HT1080 (cell line): ENCODE data around the gene FANCD2. TPM values are rescaled to one million over a fixed set of nuclear protein-coding genes. Genes with fewer than 3 reads are reported as not detected.
A peak's percentile ranks its signal among the peaks of the same experiment; 100 is the strongest.
"Not testable (repeated sequence)": the region's sequence is repeated elsewhere in the genome, so short reads cannot be mapped to it uniquely, and the experiment has no call there.

Source experiments
- DNase-seq: peaks from one replicate; pipeline ENCODE4 v3.0.0-alpha.2; 2015; ENCODE audit warnings: low read depth
- small RNA-seq: library from RNA; depleted of rRNA; stranded (forward); fragments of <200 nt; gene quantifications from one replicate; pipeline ENCODE3, GENCODE V24; 2014
- total RNA-seq: library from RNA; depleted of rRNA; stranded (reverse); fragments of >200 nt; shearing (Covaris generic); gene quantifications from 2 replicates; pipeline ENCODE4 v1.2.3, GENCODE V29; 2014; rRNA removed

The FANCD2 gene
- total RNA-seq, 1 experiment from 2014 or later: 31.1 TPM

DNA sequence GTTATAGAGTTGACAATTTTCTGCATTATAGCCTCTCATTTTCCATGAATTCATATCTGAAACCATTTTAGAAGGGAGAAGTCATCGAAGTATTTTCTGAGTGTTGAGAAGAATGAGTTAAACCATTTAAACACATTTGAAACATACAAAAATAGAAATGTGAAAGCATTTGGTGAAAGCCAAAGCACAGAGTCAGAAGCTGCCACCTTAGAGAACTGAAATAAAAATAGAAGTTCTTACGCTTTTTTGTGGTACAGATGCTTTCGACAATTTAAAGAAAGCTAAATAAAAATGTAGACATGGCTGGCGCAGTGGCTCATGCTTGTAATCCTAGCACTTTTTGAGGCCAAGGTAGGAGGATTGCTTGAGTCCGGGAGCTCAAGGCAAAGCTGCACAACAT is 72.8 kb downstream of the FANCD2 start:
- no peak for DNase-seq

DNA sequence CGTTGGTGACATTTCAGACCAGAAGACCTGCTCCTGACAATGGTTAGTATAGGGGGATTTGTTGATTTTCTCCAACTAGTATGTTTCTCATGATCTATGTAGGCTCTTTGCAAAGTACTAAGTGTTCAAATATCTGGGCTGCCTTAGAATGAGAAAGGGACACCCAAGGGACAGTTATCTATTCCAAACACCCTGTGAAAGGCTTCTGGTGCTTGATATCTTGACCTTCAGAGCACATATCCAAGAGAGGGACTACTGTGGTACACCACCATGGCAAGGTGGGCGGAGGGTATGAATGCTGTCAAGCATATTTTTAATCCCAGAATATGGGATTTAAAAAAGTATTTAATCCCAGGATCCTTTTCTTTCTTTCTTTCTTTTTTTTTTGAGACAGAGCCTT is 80.7 kb downstream of the FANCD2 start:
- DNase-seq: no peak

DNA sequence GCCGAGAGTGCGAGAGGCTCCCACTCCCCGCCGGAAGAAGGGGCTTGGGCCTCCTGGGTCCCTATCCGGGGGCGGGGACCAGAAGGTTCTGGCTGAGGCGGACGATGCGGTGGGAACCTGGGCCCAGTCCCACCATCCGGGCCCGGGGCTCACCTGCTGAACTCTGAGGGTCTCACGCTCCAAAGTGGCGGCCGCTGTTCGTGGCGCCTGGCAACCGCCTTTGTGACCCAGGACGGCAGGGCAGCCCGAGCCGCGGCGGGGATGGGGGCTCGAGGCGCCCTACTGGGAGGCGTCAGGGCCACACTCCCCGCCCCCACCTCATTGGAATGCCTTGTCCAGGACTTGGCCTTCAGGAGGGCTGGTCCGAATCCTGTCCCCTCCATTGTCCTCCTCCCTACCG is 81.9 kb downstream of the FANCD2 start, which contains the start of gene FANCD2OS:
TSS of gene FANCD2OS (minus strand) at position 165 of the 400 bp plus-strand sequence. CDS start 3,481 bp downstream, outside the sequence.
- no peak for DNase-seq

DNA sequence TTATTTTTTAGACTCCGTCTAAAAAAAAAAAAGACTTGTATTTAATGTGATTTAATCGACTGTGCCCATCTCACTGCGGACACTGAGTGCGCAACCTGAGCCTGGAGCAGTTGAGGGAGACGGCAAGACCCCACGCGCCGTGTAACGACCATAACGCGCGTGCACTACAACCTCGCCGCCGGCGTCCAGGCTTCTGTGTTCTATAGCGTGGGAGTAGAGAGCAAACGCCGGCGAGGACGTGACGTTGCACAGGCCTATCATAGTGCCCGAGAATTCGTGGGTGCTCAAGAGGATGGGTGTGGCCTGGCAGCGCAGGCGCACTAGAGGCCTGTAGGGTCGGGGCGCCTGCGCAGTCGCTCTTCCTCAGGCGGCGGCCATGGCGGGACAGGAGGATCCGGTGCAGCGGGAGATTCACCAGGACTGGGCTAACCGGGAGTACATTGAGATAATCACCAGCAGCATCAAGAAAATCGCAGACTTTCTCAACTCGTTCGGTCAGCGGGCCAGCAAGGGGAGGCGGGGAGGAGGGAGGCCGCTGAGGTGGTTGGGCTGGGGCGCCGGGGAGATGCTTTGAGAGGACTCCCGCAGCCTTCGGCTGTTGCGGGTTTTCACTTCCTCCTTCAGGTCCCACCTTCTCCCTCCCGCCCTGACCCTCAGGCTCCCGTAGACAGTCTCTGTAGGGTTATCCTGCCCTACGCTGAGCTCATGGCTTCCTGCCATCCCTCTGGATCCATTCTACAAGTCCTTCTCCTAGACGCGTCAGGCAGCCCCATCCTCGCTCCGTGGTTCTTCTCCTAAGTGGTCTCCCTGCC is 89.3 kb downstream of the FANCD2 start, which contains the start of gene BRK1:
TSS of gene BRK1 (plus strand) at position 350 of the 812 bp plus-strand sequence. CDS start at position 377, 27 bp downstream.
- DNase-seq: peak; percentile 92

DNA sequence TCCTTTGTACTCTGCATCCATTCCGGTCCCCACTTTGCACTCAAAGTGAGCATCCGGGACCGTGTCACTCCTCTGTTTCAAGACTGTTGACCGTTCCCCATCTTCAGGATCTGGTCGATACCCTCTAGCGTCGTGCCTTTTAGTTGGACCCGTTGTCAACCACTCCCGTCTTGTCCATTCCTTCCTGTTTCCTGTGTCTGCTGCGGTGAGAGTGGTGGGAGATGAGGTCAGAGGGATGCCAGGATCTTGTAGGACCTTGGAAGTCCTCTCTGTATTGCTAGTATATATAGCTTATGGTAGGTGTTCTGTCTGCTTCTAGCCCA is 89.9 kb downstream of the FANCD2 start:
- DNase-seq: peak; percentile 55

DNA sequence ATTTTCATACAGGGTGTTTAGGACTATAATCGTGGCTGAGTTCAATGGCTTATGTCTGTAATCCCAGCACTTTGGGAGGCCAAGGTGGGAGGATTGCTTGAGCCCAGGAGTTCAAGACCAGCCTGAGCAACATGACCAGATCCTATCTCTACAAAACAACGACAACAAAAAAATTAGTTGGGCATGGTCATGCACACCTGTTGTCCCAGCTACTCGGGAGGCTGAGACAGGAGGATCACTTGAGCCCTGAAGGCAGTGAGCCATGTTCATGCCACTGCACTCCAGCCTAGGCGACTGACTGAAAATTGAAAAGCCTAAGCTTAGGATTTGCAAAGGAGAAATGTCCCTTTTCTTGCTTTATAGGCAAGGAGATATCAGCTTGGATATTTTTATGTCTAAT is 90.7 kb downstream of the FANCD2 start:
- no peak for DNase-seq

DNA sequence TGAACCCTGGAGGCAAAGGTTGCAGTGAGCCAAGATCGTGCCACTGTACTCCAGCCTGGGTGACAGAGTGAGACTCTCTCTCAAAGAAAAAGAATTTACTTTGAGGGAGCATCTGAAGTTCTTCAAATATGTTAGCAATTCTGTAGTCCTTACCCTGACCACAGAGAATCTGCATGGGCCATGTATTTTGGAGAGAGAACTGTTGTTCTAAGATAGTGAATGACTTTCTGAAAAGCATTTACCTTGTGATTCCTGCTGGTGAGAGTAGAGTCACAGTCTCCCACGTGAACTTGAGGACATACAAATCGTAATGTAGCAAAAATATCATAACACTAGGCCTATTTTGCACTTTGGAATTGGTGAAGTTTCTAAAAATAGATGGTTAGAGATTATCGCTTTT is 93.1 kb downstream of the FANCD2 start:
- DNase-seq: no peak

DNA sequence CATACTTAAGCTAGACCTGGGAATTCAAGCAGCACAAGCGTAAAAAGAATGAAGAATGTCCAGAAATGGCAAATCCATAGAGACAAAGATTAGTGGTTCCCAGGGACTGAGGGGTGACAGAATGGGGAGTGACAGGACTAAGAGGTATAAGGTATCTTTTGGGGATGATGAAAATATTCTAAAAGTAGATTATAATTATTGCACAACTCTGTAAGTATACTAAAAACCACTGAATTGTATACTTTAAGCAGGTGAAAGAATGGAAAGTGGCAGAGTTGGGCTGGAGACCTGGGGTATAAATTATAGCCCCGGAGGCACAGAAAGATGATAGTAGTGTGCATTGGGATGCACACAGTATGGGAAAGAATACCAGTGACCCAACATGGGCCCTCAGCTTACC is 94.8 kb downstream of the FANCD2 start:
- no peak for DNase-seq

DNA sequence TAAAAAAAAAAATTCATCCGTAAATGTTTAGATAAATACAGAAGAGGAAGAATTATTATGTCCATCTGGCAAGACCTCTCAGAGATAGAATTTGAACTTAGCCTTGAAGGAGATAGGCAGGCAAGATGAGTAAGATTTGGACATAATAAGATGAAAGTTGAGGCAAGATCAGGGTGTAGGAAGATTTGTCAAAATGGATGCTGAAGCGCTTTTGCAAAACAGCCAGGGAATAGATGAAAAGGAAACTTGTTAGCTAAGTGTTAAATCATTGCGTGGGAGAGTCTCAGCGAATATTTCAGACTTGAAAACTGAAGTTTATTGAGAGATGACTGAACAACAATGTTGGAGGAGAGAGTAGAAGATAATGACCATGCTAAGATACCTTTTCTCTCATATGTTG is 96.5 kb downstream of the FANCD2 start:
- DNase-seq: no peak

DNA sequence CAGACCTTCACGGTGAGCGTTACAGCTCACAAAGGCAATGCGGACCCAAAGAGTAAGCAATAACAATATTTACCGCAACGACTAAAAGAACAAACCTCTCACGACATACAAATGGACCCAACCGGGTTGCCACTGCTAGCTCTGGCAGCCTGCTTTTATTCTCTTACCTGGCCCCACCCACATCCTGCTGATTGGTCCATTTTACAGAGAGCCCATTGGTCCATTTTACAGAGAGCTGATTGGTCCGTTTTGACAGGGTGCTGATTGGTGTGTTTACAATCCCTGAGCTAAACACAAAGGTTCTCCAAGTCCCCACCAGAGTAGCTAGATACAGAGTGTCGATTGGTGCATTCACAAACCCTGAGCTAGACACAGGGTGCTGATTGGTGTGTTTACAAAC is 109.6 kb downstream of the FANCD2 start:
- not testable (repeated sequence) for DNase-seq

DNA sequence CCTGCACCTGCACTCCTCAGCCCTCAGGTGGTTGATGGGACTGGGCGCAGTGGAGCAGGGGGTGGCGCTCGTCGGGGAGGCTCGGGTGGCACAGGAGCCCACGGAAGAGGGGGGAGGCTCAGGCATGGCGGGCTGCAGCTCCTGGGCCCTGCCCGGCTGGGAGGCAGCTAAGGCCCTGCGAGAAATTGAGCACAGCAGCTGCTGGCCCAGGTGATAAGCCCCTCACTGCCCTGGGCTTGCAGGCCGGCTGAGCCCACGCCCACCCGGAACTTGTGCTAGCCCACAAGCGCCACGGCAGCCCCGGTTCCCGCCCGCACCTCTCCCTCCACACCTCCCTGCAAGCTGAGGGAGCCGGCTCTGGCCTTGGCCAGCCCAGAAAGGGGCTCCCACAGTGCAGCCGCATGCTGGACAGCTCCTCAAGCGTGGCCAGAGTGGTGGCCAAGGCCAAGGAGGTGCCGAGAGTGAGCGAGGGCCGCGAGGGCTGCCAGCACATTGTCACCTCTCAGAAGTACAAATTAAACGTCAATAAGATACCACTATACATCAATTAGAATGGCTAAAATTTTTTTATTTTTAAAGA is 110.3 kb downstream of the FANCD2 start:
- DNase-seq: no peak

DNA sequence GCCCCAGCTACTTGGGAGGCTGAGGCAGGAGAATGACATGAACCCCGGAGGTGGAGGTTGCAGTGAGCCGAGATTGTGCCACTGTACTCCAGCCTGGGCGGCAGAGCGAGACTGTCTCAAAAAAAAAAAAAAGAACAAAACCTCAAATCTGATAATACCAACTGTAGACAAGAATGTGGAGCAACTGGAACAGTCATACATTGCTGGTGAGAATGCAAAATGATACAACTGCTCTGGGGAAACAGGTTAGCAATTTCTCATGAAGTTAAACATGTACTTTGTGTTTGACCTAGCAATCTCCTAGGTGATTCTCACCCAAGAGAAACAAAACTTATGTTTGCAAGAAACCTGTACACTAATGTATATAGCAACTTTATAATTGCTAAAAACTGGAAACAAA is 110.9 kb downstream of the FANCD2 start:
- no peak for DNase-seq

DNA sequence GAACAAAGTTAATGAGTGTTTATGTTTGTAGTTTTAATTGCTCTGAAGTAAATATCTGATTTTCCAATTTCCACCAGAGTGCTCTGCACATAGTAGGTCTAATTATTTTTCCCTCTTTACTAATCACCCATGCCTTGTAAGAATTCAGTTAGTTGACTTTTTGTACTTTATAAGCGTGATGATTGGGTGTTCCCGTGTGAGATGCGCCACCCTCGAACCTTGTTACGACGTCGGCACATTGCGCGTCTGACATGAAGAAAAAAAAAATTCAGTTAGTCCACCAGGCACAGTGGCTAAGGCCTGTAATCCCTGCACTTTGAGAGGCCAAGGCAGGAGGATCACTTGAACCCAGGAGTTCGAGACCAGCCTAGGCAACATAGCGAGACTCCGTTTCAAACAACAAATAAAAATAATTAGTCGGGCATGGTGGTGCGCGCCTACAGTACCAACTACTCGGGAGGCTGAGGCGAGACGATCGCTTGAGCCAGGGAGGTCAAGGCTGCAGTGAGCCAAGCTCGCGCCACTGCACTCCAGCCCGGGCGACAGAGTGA is 114.8 kb downstream of the FANCD2 start:
- no peak for DNase-seq

DNA sequence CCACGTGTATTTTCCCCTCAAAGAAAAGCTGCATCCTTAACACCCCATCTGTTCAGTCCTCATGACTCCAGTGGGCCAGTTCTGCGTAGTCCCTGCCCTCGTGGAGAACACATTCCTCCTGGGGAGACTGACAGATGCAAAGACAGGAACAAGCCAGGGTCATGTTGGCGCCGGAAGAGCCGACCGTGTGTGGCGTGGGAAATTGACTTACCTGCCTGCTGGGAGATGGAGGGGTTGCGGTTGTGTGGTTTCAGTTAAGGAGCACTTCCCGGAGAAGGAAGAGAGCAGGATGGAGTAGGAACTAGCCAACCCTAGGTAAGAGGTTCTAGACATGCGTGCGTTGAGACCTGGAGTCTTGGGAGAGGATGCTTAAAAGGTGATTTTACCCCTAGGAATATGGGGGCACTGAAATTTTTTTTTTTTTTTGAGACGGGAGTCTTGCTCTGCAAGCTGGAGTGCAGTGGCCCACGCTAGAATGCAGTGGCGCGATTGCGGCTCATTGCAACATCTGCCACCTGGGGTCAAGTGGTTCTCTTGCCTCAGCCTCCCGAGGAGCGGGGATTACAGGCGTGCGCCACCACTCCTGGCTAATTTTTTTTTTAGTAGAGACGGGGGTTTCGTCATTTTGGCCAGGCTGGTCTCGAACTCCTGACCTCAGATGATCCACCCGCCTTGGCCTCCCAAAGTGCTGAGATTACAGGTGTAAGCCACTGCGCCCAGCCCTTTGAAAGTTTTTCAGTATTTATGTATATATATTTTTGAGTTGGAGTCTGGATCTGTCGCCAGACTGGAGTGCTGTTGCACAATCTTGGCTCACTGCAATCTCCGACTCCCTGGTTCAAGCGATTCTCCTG is 116.7 kb downstream of the FANCD2 start:
- no peak for DNase-seq

DNA sequence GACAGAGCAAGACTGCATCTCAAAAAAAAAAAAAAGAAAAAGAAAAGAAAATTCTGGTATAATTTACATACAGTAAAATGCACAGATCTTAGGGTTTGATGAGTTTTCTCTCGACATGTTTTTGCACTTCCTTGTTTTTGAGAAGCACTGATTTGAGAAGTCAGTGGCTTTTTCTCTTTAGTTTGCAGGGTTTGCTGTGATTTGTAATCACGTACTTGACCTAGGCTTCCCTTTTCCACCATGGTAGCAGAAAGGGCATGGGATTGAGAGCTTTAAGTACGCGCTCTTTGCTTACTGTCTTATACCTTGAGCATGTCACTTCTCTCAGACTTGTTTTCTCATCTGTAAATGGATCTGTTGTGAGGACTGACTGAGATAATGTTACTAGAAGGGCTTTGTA is 119.4 kb downstream of the FANCD2 start:
- no peak for DNase-seq

DNA sequence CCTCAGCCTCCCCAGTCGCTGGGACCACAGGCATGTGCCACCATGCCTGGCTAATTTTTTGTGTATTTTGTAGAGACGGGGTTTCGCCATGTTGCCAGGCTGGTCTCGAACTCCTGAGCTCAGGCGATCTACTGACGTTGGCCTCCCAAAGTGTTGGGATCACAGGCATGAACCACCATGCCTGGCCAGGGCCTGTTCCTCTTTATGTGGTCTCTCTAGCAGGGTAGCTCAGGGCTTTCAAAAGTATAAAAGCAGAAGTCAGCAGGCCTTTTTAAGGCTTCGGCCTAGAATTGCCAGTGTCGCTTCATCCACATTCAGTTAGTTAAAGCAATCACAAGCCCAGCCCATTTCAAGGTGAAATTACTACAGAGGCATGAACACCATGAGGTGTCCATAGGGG is 123.0 kb downstream of the FANCD2 start:
- no peak for DNase-seq

DNA sequence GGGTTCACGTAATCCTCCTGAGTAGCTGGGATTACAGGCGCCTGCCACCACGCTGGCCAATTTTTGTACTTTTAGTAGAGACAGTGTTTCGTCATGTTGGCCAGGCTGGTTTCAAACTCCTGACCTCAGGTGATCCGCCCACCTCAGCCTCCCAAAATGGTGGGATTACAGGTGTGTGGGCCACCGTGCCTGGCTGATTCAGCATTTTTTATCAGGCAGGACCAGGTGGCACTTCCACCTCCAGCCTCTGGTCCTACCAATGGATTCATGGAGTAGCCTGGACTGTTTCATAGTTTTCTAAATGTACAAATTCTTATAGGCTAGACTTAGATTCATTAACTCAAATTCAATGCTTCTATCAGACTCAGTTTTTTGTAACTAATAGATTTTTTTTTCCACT is 124.8 kb downstream of the FANCD2 start:
- DNase-seq: no peak

Small RNA genes within 50 kb of the gene (small RNA-seq; reads per million reads assigned to genes)
- gene CYCSP10 (not detected), gene RNU6-670P (not detected)

Other genes with a start within 250 kb of the FANCD2 start
- gene TADA3, start 234.0 kb upstream of the FANCD2 start, total RNA-seq: 91.5 and 104 TPM in 2 replicates
- 295 and 306 TPM in 2 replicates for gene ARPC4, start 233.4 kb upstream of the FANCD2 start, total RNA-seq
- 1.4 and 2.3 TPM in 2 replicates for gene TTLL3, start 216.2 kb upstream of the FANCD2 start, total RNA-seq
- gene RPUSD3, start 182.4 kb upstream of the FANCD2 start, total RNA-seq: 36.5 and 46.0 TPM in 2 replicates
- gene CIDEC, start 146.2 kb upstream of the FANCD2 start, total RNA-seq: 0.14 TPM in 1 of 2 replicates, not detected in the other
- 34.1 and 45.6 TPM in 2 replicates for gene JAGN1, start 135.8 kb upstream of the FANCD2 start, total RNA-seq
- gene IL17RE, start 123.6 kb upstream of the FANCD2 start, total RNA-seq: 0.66 TPM in 1 of 2 replicates, not detected in the other
- 11.9 and 12.0 TPM in 2 replicates for gene IL17RC, start 109.3 kb upstream of the FANCD2 start, total RNA-seq
- gene CRELD1, start 92.6 kb upstream of the FANCD2 start, total RNA-seq: 0.27 and 1.6 TPM in 2 replicates
- gene PRRT3, start 74.0 kb upstream of the FANCD2 start, total RNA-seq: 1.0 and 1.3 TPM in 2 replicates
- gene EMC3, start 39.6 kb upstream of the FANCD2 start, total RNA-seq: 41.2 and 73.5 TPM in 2 replicates
- gene FANCD2OS, start 81.8 kb downstream of the FANCD2 start, total RNA-seq: not detected in 2 replicates
- 103 and 112 TPM in 2 replicates for gene BRK1, start 89.2 kb downstream of the FANCD2 start, total RNA-seq
- 25.3 and 31.6 TPM in 2 replicates for gene VHL, start 115.3 kb downstream of the FANCD2 start, total RNA-seq
- 7.5 and 9.1 TPM in 2 replicates for gene IRAK2, start 138.5 kb downstream of the FANCD2 start, total RNA-seq
- 13.4 and 15.7 TPM in 2 replicates for gene TATDN2, start 222.0 kb downstream of the FANCD2 start, total RNA-seq